ENCODE data around the gene MORN3. TPM values are rescaled to one million over a fixed set of nuclear protein-coding genes. Genes with fewer than 3 reads are reported as not detected.

Gene MORN3
- total RNA-seq (2022; extraction: Qiagen RNA extraction; ENCODE audit: low read depth), result 0.11 to 0.33 TPM (median 0.15 TPM) in 4 of 5 replicates, not detected in the other

DNA sequence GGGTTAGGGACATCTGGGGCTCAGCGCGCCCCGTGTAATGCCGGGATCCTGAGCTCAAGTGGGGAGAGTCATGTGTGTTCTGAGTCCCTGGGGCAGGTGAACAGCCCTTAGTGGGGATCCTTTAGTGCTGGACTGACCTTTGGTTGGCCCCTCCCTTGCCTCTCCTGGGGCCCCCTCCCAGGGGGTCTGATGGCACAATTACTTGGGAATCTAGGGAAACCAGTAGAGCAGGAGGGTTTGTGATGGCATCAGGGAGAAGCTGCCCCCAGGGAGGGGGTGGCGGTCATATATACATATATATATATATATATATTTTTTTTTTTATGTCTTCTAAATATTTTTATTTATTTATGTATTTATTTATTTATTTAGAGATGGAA, at the start of gene MORN3:
Gene MORN3 (minus strand): TSS at position 134 of the 380 bp plus-strand sequence. CDS start 171 bp downstream, outside the sequence.

GRCh38 chr12:121712461-121713256, 43.2 kb upstream of the MORN3 start, which contains the start of gene TMEM120B:
Gene TMEM120B (plus strand): TSS chr12:121712752. CDS start chr12:121712896, 144 bp downstream.

DNA sequence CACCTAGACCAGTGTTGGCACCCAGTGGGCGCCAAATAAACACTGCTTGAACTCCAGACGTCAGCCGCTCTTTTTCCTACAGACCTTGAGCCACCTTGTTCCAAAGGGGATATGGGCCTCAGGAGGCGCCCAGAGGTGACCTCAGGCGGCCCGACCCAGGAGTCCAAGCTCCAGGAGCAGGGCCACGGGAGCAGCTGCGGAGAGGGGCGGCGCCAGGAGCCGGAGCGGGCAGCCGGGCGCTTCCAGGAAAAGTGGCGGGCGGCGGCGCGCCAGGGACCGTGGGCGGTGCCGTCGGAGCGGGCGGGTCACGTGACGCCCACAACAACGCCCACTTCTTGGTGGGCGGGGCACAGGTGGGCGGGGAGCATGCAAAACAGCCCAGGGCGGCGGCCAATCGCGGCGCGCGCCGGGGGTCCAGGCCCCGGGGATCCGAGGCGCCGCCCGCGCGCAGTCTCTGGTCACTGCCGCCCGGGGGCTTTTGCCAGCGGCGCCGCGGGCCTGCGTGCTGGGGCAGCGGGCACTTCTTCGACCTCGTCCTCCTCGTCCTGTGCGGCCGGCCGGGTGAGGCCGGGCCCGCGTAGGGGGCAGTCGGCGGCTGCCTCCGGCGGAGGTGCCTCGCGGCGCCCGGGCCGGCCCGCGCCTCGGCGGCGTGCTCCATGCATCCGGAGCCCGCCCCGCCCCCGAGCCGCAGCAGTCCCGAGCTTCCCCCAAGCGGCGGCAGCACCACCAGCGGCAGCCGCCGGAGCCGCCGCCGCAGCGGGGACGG, 43.2 kb downstream of the MORN3 start, which contains the start of gene ORAI1:
Gene ORAI1 (plus strand): TSS at position 444 of the 766 bp plus-strand sequence.

Other genes with a start within 250 kb of the MORN3 start
- gene KDM2B, start 88.6 kb downstream of the MORN3 start, total RNA-seq (2022; extraction: Qiagen RNA extraction; ENCODE audit: low read depth), result 16.5 to 22.4 TPM (median 21.0 TPM) in 5 replicates
- gene ORAI1, start 43.1 kb downstream of the MORN3 start, total RNA-seq (2022; extraction: Qiagen RNA extraction; ENCODE audit: low read depth), result 18.8 to 40.6 TPM (median 38.9 TPM) in 5 replicates
- 8.6 to 14.5 TPM (median 13.0 TPM) in 5 replicates for gene TMEM120B, start 43.1 kb upstream of the MORN3 start, total RNA-seq (2022; extraction: Qiagen RNA extraction; ENCODE audit: low read depth)
- 93.3 to 148 TPM (median 132 TPM) in 5 replicates for gene RHOF, start 124.0 kb upstream of the MORN3 start, total RNA-seq (2022; extraction: Qiagen RNA extraction; ENCODE audit: low read depth)
- gene SETD1B, start 134.4 kb upstream of the MORN3 start, total RNA-seq (2022; extraction: Qiagen RNA extraction; ENCODE audit: low read depth), result 7.9 to 16.3 TPM (median 13.7 TPM) in 5 replicates
- gene HPD, start 189.2 kb upstream of the MORN3 start, total RNA-seq (2022; extraction: Qiagen RNA extraction; ENCODE audit: low read depth), result 1.0 to 2.0 TPM (median 1.5 TPM) in 5 replicates
- gene PSMD9, start 219.1 kb upstream of the MORN3 start, total RNA-seq (2022; extraction: Qiagen RNA extraction; ENCODE audit: low read depth), result 113 to 152 TPM (median 122 TPM) in 5 replicates
- 0.88 to 2.6 TPM (median 1.5 TPM) in 5 replicates for gene CFAP251, start 248.9 kb upstream of the MORN3 start, total RNA-seq (2022; extraction: Qiagen RNA extraction; ENCODE audit: low read depth)

All from A549 treated with ZK216348 at 1 μM for 4 hours (cell line).